HAP-1 (cell line): Measurements from ENCODE around the gene PTH2R.
"Not testable (repeated sequence)": the region's sequence is repeated elsewhere in the genome, so short reads cannot be mapped to it uniquely, and the experiment has no call there.

Experiments used
- DNase-seq, 2 experiments: peaks; one replicate each; pipeline ENCODE4 v3.0.0-alpha.2; 2016 to 2020; ENCODE audit warnings: low spot score in 2 of 2
- H3K27me3 ChIP-seq: fragments of 250-450 bp; sonication (Bioruptor Pico); 2 replicates; pipeline ENCODE4 v1.5.1; 2020; ENCODE audit warnings: low read depth, mild to moderate bottlenecking, moderate library complexity
- H3K36me3 ChIP-seq: fragments of 250-450 bp; sonication (Bioruptor Pico); replicated peaks from 2 replicates; pipeline ENCODE4 v1.5.1; 2020; ENCODE audit warnings: mild to moderate bottlenecking
- H3K4me1 ChIP-seq: fragments of 250-450 bp; sonication (Bioruptor Pico); 2 replicates; pipeline ENCODE4 v1.5.1; 2020; ENCODE audit warnings: mild to moderate bottlenecking
- H3K4me3 ChIP-seq: fragments of 250-450 bp; sonication (Bioruptor Pico); 2 replicates; pipeline ENCODE4 v1.5.1; 2020; ENCODE audit warnings: mild to moderate bottlenecking, moderate library complexity
- H3K9me3 ChIP-seq: fragments of 250-450 bp; sonication (Bioruptor Pico); 2 replicates; pipeline ENCODE4 v1.5.1; 2020; ENCODE audit warnings: mild to moderate bottlenecking, moderate library complexity
- in situ Hi-C: fragments of 300-500 bp; cut with MboI; formaldehyde crosslinking; loops from 3 replicates; pipeline ENCODE4 v1.14.3; 2020; ENCODE audit warnings: low sequenced_read_pairs, inconsistent platforms, mixed read lengths

Gene PTH2R

DNA sequence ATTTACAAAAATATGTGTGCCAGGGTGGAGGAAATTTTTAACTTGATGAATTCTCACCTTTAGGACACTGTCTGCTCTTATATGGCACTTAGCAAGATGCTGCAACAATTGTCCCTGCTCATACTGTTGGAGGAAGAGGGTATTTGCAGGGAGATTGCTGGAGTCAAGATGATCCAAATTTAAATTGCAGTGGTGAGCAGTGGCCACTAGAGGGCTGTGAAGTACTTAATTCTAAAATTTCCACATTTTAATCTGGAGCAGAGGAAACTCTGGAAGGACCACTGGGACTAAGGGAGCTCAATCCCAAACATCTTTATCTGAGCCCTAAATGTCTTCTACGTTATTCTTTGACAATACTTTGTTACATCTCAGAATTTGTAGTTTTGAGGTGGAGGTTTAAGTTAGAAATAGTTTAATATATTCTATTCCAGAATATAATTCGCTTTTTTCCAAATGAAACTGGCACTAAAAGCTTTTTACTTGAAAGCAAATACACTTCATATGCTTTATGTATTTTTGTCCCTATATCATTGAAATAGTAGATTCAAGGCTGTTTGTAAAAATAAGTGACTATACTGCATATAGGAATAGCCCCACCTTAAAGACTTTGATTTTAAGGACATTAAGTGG is 33.0 kb upstream of the PTH2R start:
- in situ Hi-C loops = no loop called here
- Histone ChIP-seq H3K9me3 (no peaks in the 10 kb centered on the region), H3K4me3 (no peak overlapping the region), H3K36me3 (no peaks in the 10 kb centered on the region), H3K27me3 (no peaks in the 10 kb centered on the region), H3K4me1 (peaks cover 16% of the 10 kb centered on the region)
- peak; percentile 49 to 60 for DNase-seq

DNA sequence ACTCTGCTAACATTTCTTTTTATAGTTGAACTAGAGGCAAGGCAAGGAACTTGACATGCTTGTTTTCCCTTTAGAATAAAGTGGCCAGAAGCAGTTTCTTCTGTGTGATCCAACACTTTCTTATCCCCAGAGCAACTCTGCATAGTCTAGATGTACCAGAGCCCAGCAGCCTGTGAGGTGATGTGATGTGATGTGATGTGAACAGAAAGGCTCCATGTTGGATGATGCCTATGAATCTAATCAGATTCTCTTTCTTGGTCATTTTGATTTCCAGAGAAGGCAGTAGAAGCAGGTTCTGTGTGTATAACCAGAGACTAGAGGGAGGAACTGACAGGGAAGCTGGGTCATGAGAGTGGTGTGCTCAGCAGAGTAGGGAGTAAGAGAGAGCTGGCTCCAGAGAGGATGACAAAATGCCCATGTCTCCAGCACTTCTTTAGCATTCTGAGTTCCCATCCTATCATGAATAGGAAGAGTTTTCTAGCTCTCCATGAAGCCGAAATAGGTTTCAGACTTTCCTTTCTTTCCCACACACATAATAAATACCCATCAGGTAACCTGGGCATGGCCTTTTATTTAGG is 31.0 kb upstream of the PTH2R start:
- Histone ChIP-seq H3K27me3 (no peaks in the 10 kb centered on the region), H3K9me3 (no peaks in the 10 kb centered on the region), H3K4me1 (peaks cover 16% of the 10 kb centered on the region), H3K4me3 (no peak overlapping the region), H3K36me3 (no peaks in the 10 kb centered on the region)
- in situ Hi-C loops = loop anchor here (25.0 kb wide), 1 partner anchor 1187 kb away; no protein-coding TSS in a partner anchor
- DNase-seq = no peak

DNA sequence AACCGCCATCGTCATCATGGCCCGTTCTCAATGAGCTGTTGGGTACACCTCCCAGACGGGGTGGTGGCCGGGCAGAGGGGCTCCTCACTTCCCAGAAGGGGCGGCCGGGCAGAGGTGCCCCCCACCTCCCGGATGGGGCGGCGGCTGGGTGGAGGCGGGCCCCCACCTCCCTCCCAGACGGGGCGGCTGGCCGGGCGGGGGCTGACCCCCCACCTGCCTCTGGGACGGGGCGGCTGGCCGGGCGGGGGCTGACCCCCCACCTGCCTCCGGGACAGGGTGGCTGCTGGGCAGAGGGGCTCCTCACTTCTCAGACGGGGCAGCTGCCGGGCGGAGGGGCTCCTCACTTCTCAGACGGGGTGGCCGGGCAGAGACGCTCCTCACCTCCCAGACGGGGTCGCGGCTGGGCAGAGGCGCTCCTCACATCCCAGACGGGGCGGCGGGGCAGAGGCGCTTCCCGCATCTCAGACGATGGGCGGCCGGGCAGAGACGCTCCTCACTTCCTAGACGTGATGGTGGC is 29.2 kb upstream of the PTH2R start:
- in situ Hi-C loops = loop anchor here (25.0 kb wide), 1 partner anchor 1185 kb away; no protein-coding TSS in a partner anchor
- not testable (repeated sequence) for DNase-seq, H3K36me3 ChIP-seq, H3K27me3 ChIP-seq, H3K4me3 ChIP-seq, H3K9me3 ChIP-seq
- peaks cover 16% of the 10 kb centered on the region for H3K4me1 ChIP-seq

DNA sequence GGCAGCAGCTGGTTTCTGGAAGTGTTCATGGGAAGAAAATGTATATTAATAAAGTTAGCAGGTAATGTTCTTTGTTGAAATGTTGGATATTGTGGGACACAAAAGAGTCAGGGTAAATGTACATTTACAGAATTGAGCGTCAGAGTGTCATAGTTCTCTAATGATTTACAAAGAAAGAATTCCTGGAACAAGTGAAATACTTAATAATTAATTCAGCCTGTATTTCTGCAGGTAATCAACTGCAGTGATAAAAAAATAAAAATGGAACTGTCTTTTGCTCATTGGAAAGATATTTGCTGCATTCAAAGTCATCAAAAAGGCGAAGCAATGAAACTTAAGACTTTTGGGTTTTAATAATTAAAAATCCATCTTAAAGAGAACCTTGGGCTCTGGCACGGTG is 27.4 kb upstream of the PTH2R start:
- no peak overlapping the region for H3K4me3 ChIP-seq
- H3K36me3 ChIP-seq = no peaks in the 10 kb centered on the region
- H3K27me3 ChIP-seq = no peaks in the 10 kb centered on the region
- H3K4me1 ChIP-seq = peaks cover 16% of the 10 kb centered on the region
- in situ Hi-C loops = loop anchor here (25.0 kb wide), 1 partner anchor 1183 kb away; no protein-coding TSS in a partner anchor
- no peaks in the 10 kb centered on the region for H3K9me3 ChIP-seq
- no peak for DNase-seq

DNA sequence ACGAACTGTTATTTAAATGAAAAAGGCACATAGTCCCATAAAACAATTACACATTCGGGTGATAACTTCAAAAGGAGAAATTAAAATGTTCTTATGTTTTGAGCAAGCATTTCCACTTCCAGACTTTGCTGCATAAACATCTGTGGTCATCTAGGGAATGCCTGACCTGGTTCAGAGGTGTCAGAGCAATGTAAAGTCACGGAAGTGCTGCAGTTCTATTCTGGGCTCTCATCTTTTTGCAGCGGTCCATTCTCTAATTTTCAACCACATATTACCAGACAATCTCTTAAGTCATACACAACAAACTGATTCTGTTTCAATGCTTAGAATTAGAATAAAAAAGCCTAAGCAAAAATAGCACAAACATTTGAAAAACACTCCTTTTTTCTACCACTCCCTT is 22.0 kb upstream of the PTH2R start:
- DNase-seq = no peak
- in situ Hi-C loops = loop anchor here (25.0 kb wide), 1 partner anchor 1178 kb away; no protein-coding TSS in a partner anchor
- H3K9me3 ChIP-seq = no peaks in the 10 kb centered on the region

DNA sequence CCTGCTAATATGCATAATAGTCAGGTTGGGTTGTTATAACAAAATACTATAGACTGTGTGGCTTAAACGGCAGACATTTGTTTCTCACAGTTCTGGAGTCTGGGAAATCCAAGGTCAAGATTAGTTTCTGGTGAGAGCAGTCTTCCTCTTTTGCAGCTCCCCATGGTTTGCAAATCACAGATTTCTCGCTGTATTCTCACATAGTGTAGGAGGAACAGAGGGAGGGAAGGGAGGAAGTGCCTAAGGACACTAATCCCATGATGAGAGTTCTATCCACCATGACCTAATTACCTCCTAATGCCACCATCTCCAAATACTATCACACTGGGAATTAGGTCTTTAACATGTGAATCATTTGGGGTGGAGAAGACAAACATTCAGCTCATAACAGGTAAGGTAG is 20.1 kb upstream of the PTH2R start:
- in situ Hi-C loops = loop anchor here (25.0 kb wide), 1 partner anchor 1176 kb away; no protein-coding TSS in a partner anchor

More for the DNA sequence above, 22.0 kb upstream of the PTH2R start:
- peaks cover 12% of the 10 kb centered on the region for H3K4me1 ChIP-seq
- no peaks in the 10 kb centered on the region for H3K27me3 ChIP-seq
- H3K36me3 ChIP-seq = no peaks in the 10 kb centered on the region
- no peak overlapping the region for H3K4me3 ChIP-seq

DNA sequence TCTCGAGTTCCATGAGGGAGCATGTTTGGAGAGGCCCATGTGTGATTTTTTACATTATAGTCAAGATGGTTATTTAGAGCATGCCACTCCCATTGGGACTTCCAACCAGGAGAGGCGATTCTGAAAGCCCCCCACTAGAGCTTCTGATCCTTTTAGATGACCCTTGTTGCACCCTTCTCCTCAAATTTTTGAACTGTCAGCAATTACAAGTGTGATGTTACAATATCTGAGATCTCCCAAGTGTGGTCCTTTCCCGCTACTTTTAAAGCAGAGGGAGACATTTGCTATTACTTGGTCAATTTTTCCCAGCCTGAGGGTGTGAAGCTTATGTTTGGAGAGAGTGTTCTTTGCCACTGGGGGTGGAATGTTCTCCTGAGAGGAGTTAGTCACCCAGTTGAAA is 16.7 kb upstream of the PTH2R start:
- in situ Hi-C loops = loop anchor here (25.0 kb wide), 1 partner anchor 1172 kb away; no protein-coding TSS in a partner anchor
- DNase-seq = no peak

More for the DNA sequence above, 20.1 kb upstream of the PTH2R start:
- H3K36me3 ChIP-seq = no peaks in the 10 kb centered on the region
- DNase-seq = no peak
- peaks cover 12% of the 10 kb centered on the region for H3K4me1 ChIP-seq
- H3K9me3 ChIP-seq = no peaks in the 10 kb centered on the region
- H3K4me3 ChIP-seq = no peak overlapping the region
- H3K27me3 ChIP-seq = no peaks in the 10 kb centered on the region

DNA sequence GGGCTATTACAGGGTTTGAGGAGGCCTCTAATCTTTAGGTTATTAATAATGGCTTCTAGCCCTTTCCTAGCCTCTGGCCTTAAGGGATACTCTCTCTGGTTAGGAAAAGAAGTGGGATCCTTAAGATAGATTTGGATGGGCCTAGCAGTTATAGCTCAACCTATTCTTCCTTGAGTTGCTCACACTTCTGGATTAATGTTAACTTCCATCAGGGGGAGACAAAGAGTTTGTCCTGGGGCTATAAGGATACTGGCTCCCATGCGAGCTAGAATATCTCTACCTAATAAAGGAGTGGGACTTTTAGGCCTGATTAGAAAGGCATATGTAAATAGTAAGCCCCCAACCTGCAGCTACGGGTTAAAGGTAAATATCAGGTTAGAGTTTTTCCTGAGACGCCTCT is 14.3 kb upstream of the PTH2R start:
- H3K9me3 ChIP-seq = 0 out of 2 replicates have a peak, but pooled peaks cover 2% of the 10 kb centered on the region
- no peaks in the 10 kb centered on the region for H3K4me1 ChIP-seq
- in situ Hi-C loops = loop anchor here (25.0 kb wide), 1 partner anchor 1170 kb away; no protein-coding TSS in a partner anchor
- no peaks in the 10 kb centered on the region for H3K27me3 ChIP-seq
- peak in 1 of 2 experiments; percentile 10 for DNase-seq
- no peak overlapping the region for H3K4me3 ChIP-seq
- no peaks in the 10 kb centered on the region for H3K36me3 ChIP-seq

More for the DNA sequence above, 16.7 kb upstream of the PTH2R start:
- H3K9me3 ChIP-seq = no peaks in the 10 kb centered on the region
- no peaks in the 10 kb centered on the region for H3K27me3 ChIP-seq
- peaks cover 5% of the 10 kb centered on the region for H3K4me1 ChIP-seq
- H3K4me3 ChIP-seq = no peak overlapping the region
- H3K36me3 ChIP-seq = no peaks in the 10 kb centered on the region

DNA sequence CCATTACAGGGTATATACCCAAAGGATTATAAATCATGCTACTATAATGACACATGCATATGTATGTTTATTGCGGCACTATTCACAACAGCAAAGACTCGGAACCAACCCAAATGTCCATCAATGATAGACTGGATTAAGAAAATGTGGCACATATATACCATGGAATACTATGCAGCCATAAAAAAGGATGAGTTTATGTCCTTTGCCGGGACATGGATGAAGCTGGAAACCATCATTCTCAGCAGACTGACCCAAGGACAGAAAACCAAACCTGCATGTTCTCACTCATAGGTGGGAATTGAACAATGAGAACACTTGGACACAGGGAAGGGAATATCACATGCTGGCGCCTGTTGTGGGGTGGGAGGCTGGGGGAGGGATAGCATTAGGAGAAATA is 9.8 kb upstream of the PTH2R start:
- in situ Hi-C loops = loop anchor here (25.0 kb wide), 1 partner anchor 1166 kb away; no protein-coding TSS in a partner anchor
- DNase-seq = not testable (repeated sequence)

DNA sequence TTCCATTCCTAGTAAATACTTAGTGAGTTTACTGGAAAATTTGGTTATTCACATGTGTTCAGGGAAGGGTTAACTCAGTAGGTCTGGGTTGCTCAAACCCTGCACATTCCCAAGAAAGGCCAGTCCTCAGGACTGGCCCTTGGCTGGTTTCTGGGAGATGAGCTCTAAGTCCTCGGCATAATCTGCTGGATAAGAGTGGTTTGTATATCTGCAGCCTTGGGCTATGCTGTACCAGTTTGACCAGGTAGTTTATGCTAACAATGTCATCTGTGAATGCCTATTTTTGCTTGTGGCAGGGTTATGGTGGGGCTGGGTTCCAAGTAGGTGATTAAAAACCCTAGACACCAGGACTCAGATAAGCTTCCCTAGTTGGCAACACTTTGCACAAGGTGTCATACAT is 7.4 kb upstream of the PTH2R start:
- H3K36me3 ChIP-seq = no peaks in the 10 kb centered on the region
- DNase-seq = no peak
- H3K4me1 ChIP-seq = no peaks in the 10 kb centered on the region; the same call in 1 of the 2 replicates
- 0 out of 2 replicates have a peak, but pooled peaks cover 2% of the 10 kb centered on the region for H3K9me3 ChIP-seq
- no peak overlapping the region for H3K4me3 ChIP-seq
- peaks cover 25% of the 10 kb centered on the region for H3K27me3 ChIP-seq
- in situ Hi-C loops = loop anchor here (25.0 kb wide), 1 partner anchor 1163 kb away; no protein-coding TSS in a partner anchor

More for the DNA sequence above, 9.8 kb upstream of the PTH2R start:
- H3K4me3 ChIP-seq, H3K4me1 ChIP-seq, H3K9me3 ChIP-seq, H3K36me3 ChIP-seq, H3K27me3 ChIP-seq: not testable (repeated sequence)

DNA sequence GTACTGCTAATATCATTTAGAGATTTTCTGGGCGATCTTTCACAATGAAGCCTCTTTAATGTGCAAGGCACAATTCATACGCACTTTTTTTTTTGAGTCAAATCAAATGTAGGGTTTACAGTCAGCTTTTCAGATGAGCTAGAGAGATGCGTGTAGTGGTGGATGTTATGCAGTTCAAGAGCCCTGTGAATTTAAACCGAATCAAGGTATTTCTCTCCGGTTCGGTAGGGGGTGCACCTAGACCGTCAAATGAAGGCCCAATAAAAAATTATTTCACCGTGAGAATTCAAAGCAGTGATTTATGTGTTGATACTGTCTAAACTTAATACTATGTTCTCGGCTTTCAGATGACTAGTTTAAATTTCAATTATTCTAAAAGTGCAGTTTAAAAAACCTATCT is 1.1 kb downstream of the PTH2R start:
- H3K4me3 ChIP-seq = no peak overlapping the region
- H3K4me1 ChIP-seq = no peaks in the 10 kb centered on the region
- in situ Hi-C loops = no loop called here
- H3K9me3 ChIP-seq = no peaks in the 10 kb centered on the region
- H3K27me3 ChIP-seq = peaks cover 76% of the 10 kb centered on the region
- no peaks in the 10 kb centered on the region for H3K36me3 ChIP-seq
- DNase-seq = no peak

DNA sequence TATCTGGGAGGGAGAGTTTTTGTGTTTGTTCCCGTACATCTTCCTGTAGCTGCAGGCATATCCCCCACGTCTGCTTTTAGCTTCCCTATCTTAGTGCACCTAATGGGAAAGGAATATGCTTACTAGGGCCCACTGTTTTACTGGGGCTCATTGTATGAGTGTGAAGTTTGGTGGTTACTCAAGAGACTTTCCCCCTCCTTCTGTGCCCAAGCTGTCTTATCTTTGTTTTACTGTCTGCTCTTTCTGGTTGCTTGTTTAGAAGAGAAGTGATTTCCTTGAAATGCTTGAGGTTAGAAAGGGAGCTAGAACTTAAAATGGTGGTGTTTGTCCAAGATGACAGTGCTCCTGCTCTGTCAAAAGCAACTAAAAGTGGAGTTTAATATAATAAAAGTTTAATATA is 7.3 kb downstream of the PTH2R start:
- Histone ChIP-seq H3K4me3 (no peak overlapping the region), H3K36me3 (no peaks in the 10 kb centered on the region), H3K9me3 (no peaks in the 10 kb centered on the region), H3K27me3 (peaks cover 17% of the 10 kb centered on the region), H3K4me1 (no peaks in the 10 kb centered on the region)
- in situ Hi-C loops = no loop called here
- DNase-seq = no peak

DNA sequence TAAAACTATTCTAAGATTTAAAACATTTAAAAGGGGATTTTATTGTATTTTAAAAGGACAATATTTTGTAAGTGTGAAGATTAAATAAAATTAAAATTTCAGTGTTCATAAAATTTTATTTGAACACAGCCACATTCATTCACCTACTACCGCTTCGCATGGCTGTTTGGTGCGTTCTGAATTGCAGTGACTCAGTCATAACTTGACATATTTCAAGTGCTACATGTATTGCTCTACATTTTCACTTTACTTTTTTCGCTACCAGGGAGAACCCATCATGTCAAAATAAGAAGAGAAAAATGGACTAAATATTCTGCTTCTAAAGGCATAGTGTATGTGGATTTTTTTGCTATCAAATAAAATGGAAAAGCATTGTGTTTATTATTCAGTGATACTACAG is 8.7 kb downstream of the PTH2R start:
- no peak for DNase-seq
- H3K4me3 ChIP-seq = no peak overlapping the region
- H3K9me3 ChIP-seq = no peaks in the 10 kb centered on the region
- no peaks in the 10 kb centered on the region for H3K4me1 ChIP-seq
- in situ Hi-C loops = no loop called here
- no peaks in the 10 kb centered on the region for H3K36me3 ChIP-seq
- peaks cover 5% of the 10 kb centered on the region; the same call in 1 of the 2 replicates for H3K27me3 ChIP-seq

DNA sequence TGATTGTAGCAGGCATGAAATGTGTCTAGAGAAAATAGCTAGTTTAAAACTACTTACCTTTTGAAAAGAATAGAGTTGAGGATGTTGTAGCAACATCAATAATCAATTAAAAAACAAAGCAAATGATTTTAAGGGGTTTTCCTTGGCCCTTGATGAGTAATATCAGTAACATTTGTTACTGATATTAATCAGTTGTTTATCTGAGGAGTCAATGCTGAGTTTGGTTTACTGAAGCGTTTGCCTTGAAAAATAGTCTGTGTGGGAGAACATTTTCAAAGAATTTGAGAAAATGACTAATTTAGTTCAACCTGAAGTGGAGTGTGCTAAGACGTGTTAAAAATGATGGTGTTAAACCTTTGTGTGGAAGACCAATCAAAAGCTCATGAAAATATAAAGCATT is 9.3 kb downstream of the PTH2R start:
- Histone ChIP-seq H3K4me1 (no peaks in the 10 kb centered on the region), H3K9me3 (no peaks in the 10 kb centered on the region), H3K27me3 (peaks cover 5% of the 10 kb centered on the region; the same call in 1 of the 2 replicates), H3K4me3 (no peak overlapping the region), H3K36me3 (no peaks in the 10 kb centered on the region)
- in situ Hi-C loops = no loop called here
- no peak for DNase-seq
